Left lung (tissue), 10 donors: ENCODE measurements around the gene PRR18. TPM values are rescaled to one million over a fixed set of nuclear protein-coding genes. Genes with fewer than 3 reads are reported as not detected.

Experiments
- ATAC-seq: fragments of 200-7000 bp; cut with Tn5 transposase; one replicate; pipeline ENCODE4 v1.9.1; 2020; ENCODE audit warnings: moderate library complexity
- DNase-seq, 4 donors: peaks; one replicate each; pipeline ENCODE4 v3.0.0-alpha.2; 2013 to 2020
- H3K27ac ChIP-seq, 2 donors: fragments of 200-600 bp; sonication (generic) in 1 of 2; one replicate each; pipeline versions ENCODE4 v1.5.0 to v1.8.0; 2020 to 2021
- H3K27me3 ChIP-seq, 2 donors: fragments of 200-600 bp; sonication (generic) in 1 of 2; one replicate each; pipeline versions ENCODE4 v1.5.0 to v1.8.0; 2020 to 2021
- H3K36me3 ChIP-seq, 2 donors: fragments of 200-600 bp; sonication (generic) in 1 of 2; one replicate each; pipeline versions ENCODE4 v1.5.0 to v1.8.0; 2020 to 2021
- H3K4me1 ChIP-seq, 2 donors: fragments of 200-600 bp; one replicate each; pipeline ENCODE4 v1.8.0; 2021
- H3K4me3 ChIP-seq, 2 donors: fragments of 200-600 bp; sonication (generic) in 1 of 2; one replicate each; pipeline versions ENCODE4 v1.5.0 to v1.8.0; 2020 to 2021; ENCODE audit warnings: mild to moderate bottlenecking in 1 of 2
- H3K9me3 ChIP-seq, 2 donors: fragments of 200-600 bp; sonication (generic) in 1 of 2; one replicate each; pipeline versions ENCODE4 v1.5.0 to v1.8.0; 2020 to 2021
- intact Hi-C, 2 donors: fragments of 100-400 bp; cut with DNase I; formaldehyde crosslinking; loops; one replicate each; pipeline versions ENCODE4 v1.11.2 to v1.14.2; 2022
- polyA plus RNA-seq, 6 donors: library from polyadenylated mRNA; unstranded; fragments of 120-200 nt; gene quantifications; one replicate each; pipeline ENCODE4 v1.2.1, GENCODE V29; 2013; ENCODE audit not compliant: insufficient read length in 6 of 6
- total RNA-seq, 2 donors: library from RNA; stranded (reverse); fragmentation: NEBNext Ultra II Directional; extraction: Animal tissue kit (Norgen Biotek cat#: 25700); gene quantifications; one replicate each; pipeline ENCODE4 v1.2.1, GENCODE V29; 2021
- TF ChIP-seq, protein P1 (sequence below), 2 donors: fragments of 200-600 bp; sonication (generic) in 1 of 2; IDR thresholded peaks; one replicate each; pipeline versions ENCODE4 v1.5.0 to v1.8.0; 2021; ENCODE audit warnings: antibody characterized with exemption in 2 of 2
- donor health status: DM: no; HTN: yes; CAD: no.
- donor health status: DM: no; HTN: no; CAD: no.

Gene PRR18
- total and polyA plus RNA-seq, 8 donors = 0.09 to 0.94 (median 0.40) TPM

DNA sequence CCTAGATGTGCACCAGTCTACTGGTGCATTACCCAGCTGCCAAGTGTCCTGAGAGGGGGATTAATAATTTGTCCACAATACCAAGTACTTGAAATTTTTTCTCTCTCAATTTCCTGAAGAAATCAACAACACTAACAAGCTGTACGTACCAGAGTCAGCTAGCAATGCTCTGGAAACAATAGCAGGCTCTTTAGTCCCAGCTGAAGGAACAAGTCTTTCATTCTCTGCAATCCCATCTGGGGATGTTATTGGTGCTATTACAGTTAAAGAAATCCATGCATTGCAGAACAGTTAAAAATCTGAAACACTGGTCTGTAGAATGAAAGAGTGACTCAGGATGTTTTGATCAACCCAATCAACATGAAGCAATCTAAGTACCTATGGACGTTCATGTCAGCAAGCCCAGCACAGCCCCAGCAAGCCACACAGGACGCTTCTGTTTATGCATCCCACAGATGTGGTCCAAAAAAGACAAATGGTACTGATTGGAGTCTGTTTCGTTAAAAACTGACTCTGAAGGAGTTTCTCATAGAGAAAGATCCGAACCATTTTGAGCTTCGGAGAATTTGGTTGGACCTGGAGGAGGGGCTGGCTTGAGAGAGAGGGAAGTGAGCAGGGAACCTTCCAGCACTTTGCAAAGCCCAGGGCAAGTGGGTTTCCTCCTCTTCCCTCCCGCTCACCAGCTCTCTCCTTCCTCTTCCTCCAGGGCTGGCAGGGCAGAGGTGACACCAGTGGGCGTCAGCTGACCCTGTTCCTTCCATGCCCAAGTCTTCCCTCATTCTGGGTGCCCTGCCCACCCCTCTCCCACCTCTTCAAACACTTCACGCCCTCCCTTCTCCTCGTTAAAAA lies 11.9 kb downstream of the PRR18 start:
- H3K4me3 ChIP-seq = no peak overlapping the region
- peaks cover 0 to 42% of the 10 kb centered on the region in 2 donors for H3K27me3 ChIP-seq
- intact Hi-C loops = no loop called here
- H3K9me3 ChIP-seq = no peaks in the 10 kb centered on the region
- DNase-seq (no peak), ATAC-seq (no peak)
- no peak overlapping the region for H3K27ac ChIP-seq
- no peaks in the 10 kb centered on the region for H3K4me1 ChIP-seq
- H3K36me3 ChIP-seq = no peaks in the 10 kb centered on the region
- TF ChIP-seq, protein P1, sequence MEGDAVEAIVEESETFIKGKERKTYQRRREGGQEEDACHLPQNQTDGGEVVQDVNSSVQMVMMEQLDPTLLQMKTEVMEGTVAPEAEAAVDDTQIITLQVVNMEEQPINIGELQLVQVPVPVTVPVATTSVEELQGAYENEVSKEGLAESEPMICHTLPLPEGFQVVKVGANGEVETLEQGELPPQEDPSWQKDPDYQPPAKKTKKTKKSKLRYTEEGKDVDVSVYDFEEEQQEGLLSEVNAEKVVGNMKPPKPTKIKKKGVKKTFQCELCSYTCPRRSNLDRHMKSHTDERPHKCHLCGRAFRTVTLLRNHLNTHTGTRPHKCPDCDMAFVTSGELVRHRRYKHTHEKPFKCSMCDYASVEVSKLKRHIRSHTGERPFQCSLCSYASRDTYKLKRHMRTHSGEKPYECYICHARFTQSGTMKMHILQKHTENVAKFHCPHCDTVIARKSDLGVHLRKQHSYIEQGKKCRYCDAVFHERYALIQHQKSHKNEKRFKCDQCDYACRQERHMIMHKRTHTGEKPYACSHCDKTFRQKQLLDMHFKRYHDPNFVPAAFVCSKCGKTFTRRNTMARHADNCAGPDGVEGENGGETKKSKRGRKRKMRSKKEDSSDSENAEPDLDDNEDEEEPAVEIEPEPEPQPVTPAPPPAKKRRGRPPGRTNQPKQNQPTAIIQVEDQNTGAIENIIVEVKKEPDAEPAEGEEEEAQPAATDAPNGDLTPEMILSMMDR (IDR thresholded peaks at IDR 0.05) = no peak

DNA sequence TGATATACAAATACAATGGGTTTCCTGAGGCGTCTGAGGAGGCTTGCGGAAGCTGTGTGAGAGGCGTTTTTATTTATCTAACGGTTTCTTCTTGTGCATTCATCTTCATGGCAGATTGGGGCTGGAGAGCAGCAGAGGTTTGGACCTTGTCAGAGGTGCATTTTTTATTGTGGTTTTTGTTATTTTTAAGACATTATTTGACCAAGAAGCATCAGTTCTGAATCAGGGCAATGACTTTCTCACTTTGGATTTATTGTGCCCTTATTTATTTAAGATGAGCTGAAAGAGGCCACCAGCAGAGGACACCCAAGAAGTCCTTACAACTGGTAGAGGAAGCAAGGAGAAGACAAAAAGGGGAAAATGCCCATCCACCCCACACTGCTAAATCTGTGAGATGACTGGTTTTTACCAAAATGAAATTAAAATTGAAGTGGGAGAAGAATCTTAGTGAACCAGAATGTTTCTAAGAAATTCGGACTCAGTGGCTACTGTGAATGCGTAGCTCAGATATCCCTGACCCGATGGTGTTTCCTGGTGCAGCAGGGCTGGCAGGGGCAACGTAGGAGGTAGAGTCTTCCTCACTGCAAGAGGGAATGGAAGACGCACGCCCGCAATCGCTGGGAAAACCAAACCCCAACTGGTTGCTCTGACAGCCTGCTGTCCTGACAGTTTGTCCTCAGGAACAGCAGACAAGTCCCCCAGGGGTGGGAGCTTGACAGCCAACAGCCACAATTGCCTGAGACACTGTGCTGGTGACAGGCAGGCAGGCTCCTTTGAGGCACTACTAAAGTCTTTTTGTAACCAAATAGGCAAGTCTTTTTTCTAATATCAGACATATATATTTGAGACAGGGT lies 14.2 kb downstream of the PRR18 start:
- DNase-seq (no peak), ATAC-seq (no peak)
- no peaks in the 10 kb centered on the region for H3K4me1 ChIP-seq
- H3K36me3 ChIP-seq = no peaks in the 10 kb centered on the region
- H3K4me3 ChIP-seq = no peak overlapping the region
- H3K9me3 ChIP-seq = no peaks in the 10 kb centered on the region
- TF ChIP-seq, protein P1 (IDR thresholded peaks at IDR 0.05) = no peak
- peaks cover 0 to 35% of the 10 kb centered on the region in 2 donors for H3K27me3 ChIP-seq
- H3K27ac ChIP-seq = no peak overlapping the region
- intact Hi-C loops = no loop called here

DNA sequence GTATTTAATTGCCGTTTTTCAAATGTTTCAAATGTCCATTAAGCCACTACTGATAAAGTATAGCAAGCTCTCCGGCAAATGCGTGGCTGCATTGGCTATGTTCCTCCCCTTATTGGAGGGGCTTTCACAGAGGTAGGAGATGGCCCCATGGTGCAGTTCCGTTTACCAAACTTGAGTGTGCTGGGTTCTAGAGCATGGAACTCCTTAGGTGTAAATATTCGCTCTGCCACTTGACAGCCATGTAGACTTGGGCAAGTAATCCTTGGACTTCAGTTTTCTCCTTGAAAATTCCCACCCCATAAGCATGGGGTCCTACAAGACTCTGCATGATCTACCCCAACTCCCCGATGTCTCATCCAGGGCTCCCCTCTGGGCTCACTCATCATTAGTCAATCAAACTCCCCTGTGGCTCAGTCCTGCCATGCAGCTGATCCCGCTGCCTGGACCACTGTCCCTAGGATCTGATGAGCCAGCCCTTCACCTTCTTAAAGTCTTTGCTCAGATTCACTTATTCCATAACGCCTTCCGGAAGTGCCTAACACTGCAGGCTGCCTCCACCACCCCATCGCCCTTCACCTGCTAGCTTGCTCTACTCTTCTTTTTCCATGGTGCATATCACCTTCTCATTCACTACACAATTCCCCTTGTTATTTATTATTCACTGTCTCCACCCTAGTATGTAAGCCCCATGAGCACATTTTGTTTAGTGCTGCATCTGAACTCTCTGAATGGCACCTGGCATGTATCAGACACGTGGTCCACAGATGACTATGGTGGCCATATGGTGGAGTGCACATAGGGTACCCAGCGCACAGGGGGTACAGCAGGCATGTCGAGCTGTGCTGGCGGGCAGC lies 18.8 kb downstream of the PRR18 start:
- no peak overlapping the region for H3K27ac ChIP-seq
- peaks cover 0 to 19% of the 10 kb centered on the region in 2 donors for H3K27me3 ChIP-seq
- no peaks in the 10 kb centered on the region for H3K36me3 ChIP-seq
- DNase-seq (no peak), ATAC-seq (no peak)
- TF ChIP-seq, protein P1 (IDR thresholded peaks at IDR 0.05) = no peak
- intact Hi-C loops = no loop called here
- no peak overlapping the region for H3K4me3 ChIP-seq
- no peaks in the 10 kb centered on the region for H3K4me1 ChIP-seq
- H3K9me3 ChIP-seq = no peaks in the 10 kb centered on the region

DNA sequence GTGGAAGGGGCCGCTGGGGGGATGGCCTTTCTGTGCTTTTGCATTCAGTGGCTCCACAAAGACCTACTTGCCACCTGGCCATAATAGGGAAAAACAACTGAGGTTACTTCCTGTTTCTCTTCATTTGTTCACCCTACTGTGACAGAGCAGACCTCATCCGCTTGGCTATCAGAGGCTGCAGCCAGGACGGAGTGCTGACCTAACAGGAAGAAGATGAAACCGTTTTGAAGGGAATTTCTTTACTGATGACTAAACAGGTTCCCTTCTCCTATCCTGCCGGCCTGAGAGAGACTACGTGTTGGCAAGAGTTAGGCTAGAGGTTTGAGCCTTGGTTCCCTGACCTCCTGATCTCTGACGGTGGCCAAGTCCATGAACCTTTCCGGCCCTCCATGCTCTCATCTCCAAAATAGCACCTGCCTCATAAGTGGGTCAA lies 21.3 kb downstream of the PRR18 start:
- H3K9me3 ChIP-seq = no peaks in the 10 kb centered on the region
- H3K36me3 ChIP-seq = no peaks in the 10 kb centered on the region
- peaks cover 0 to 15% of the 10 kb centered on the region in 2 donors for H3K27me3 ChIP-seq
- intact Hi-C loops = no loop called here
- TF ChIP-seq, protein P1 (IDR thresholded peaks at IDR 0.05) = no peak
- no peaks in the 10 kb centered on the region for H3K4me1 ChIP-seq
- no peak overlapping the region for H3K4me3 ChIP-seq
- ATAC-seq (peak; percentile 32), DNase-seq (peak in 1 of 4 donors; percentile 17)
- H3K27ac ChIP-seq = no peak overlapping the region
